ENCODE data around the gene KBTBD7. TPM values are rescaled to one million over a fixed set of nuclear protein-coding genes. Genes with fewer than 3 reads are reported as not detected.

Gene KBTBD7
- total and polyA plus RNA-seq, 12 donors = 1.6 to 7.6 (median 5.3) TPM

DNA sequence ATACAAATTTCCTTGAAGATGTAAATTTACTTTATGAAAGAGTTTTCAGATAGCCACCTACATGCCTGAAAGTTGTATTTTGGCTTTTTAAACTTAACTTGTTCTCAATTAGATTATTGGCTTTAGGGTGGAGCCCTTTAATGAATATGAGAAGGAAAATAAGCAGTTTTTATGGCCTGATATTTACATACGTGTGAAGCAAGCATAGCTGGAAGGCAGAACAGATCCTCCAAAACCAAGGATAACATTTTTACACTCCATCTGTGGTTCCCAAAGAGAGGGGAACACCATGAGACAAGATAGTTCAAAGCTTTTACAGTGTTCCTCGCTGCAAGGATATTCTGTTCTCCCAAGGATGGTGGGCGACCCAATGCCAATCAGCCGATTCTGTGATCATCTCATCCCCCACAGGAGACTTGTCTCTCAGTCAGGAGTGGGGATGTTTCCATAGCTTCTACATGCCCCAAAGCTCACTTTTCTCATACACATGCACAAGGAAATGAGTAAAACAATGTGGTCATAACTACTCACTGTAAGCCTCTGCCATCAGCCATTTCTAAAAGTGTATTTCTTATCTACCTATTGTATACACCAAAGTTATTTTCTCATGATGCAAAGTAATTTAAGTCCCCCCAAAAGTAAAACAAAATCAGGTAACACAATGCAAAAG, 37.2 kb downstream of the KBTBD7 start:
- H3K4me3 ChIP-seq = no peak overlapping the region
- H3K27ac ChIP-seq = no peak overlapping the region
- intact Hi-C loops (cut with DNase I) = no loop called here
- no peaks in the 10 kb centered on the region for H3K27me3 ChIP-seq
- no peak for ATAC-seq
- no peaks in the 10 kb centered on the region for H3K4me1 ChIP-seq
- TF ChIP-seq, protein P1, sequence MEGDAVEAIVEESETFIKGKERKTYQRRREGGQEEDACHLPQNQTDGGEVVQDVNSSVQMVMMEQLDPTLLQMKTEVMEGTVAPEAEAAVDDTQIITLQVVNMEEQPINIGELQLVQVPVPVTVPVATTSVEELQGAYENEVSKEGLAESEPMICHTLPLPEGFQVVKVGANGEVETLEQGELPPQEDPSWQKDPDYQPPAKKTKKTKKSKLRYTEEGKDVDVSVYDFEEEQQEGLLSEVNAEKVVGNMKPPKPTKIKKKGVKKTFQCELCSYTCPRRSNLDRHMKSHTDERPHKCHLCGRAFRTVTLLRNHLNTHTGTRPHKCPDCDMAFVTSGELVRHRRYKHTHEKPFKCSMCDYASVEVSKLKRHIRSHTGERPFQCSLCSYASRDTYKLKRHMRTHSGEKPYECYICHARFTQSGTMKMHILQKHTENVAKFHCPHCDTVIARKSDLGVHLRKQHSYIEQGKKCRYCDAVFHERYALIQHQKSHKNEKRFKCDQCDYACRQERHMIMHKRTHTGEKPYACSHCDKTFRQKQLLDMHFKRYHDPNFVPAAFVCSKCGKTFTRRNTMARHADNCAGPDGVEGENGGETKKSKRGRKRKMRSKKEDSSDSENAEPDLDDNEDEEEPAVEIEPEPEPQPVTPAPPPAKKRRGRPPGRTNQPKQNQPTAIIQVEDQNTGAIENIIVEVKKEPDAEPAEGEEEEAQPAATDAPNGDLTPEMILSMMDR (IDR thresholded peaks at IDR 0.05) = no peak
- 96 to 97% methylated on average over 4 of the region's 4 CpGs for WGBS, 2 donors
- no peak for DNase-seq
- no peaks in the 10 kb centered on the region for H3K36me3 ChIP-seq
- H3K9me3 ChIP-seq = peaks cover 0 to 10% (median 4%) of the 10 kb centered on the region in 11 donors

DNA sequence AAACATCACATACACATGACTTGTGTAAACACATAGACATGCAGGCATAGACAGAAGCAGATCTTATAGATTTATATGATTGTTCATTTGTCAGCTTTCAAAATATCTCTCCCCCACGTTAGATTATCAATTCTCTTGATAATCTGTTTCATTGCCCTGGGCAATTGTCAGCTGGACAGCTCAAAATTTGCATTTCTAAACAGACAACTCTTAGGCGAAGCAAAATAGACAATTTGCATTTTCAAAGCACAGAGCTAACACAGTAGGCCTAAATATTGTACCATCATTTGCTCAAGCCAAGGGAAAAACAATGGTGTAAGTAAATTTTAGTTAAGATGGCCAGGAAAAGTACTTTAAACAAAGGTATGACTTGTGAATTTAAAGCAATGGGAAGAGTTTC, 37.7 kb downstream of the KBTBD7 start:
- ATAC-seq = no peak
- DNase-seq = no peak
- Histone ChIP-seq H3K9me3 (peaks cover 0 to 16% (median 10%) of the 10 kb centered on the region in 11 donors), H3K36me3 (no peaks in the 10 kb centered on the region), H3K27me3 (no peaks in the 10 kb centered on the region), H3K4me1 (no peaks in the 10 kb centered on the region), H3K27ac (no peak overlapping the region), H3K4me3 (no peak overlapping the region)
- TF ChIP-seq, protein P1 (IDR thresholded peaks at IDR 0.05) = no peak
- intact Hi-C loops (cut with DNase I) = no loop called here
- WGBS, 2 donors = 61 to 75% methylated on average over 2 of the region's 2 CpGs

DNA sequence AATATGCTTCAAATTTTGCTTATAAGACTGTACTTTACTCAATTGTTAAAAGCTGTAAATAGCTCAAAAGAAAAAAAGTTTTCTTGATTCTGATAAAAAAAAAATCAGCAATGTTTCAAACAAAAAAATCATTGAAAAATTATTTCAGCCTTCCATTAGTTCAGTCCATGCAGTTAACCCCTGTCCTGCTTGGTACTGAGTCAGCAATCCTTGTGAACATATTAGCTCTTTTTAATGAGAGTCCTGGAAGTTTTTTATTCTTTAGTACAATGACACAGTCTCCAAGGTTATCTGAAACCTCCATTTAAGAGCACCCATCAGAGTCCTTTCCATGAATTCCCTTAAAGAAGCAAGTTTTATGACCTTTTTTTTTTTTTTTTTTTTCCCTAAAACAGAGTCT, 40.3 kb downstream of the KBTBD7 start:
- no peak for ATAC-seq
- no peak for DNase-seq
- Histone ChIP-seq H3K4me1 (no peaks in the 10 kb centered on the region), H3K27me3 (no peaks in the 10 kb centered on the region), H3K27ac (no peak overlapping the region), H3K4me3 (no peak overlapping the region), H3K9me3 (peaks cover 0 to 41% (median 20%) of the 10 kb centered on the region in 11 donors), H3K36me3 (peaks cover 0 to 13% (median 0%) of the 10 kb centered on the region in 9 donors)
- intact Hi-C loops (cut with DNase I) = no loop called here
- TF ChIP-seq, protein P1 (IDR thresholded peaks at IDR 0.05) = no peak

DNA sequence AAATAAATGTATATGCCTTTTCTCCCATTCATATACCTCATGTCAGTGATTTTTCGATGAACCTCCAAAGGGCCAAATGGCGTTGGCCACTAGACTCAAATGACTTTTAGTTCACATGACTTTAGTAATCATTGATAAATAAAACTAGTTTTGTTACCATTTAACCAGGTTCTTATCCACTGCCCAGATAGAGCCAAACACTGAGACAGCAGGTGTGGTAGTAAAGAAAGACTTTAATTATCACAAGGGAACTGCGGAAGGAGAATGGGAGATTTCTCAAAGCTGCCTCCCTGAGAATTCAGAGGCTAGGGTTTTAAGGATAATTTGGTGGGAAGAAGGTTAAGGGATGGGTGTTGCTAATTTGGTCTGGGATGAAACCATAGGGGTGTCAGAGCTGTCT, 42.4 kb downstream of the KBTBD7 start:
- 97 to 99% methylated on average over 3 of the region's 3 CpGs for WGBS, 2 donors
- ATAC-seq (no peak), DNase-seq (no peak)
- Histone ChIP-seq H3K27ac (no peak overlapping the region), H3K36me3 (peaks cover 0 to 17% (median 0%) of the 10 kb centered on the region in 9 donors), H3K27me3 (no peaks in the 10 kb centered on the region), H3K4me3 (no peak overlapping the region), H3K9me3 (peaks cover 0 to 58% (median 33%) of the 10 kb centered on the region in 11 donors), H3K4me1 (no peaks in the 10 kb centered on the region)
- intact Hi-C loops (cut with DNase I) = no loop called here
- TF ChIP-seq, protein P1 (IDR thresholded peaks at IDR 0.05) = no peak
